Measurements from ENCODE around the gene MINPP1.
"Not testable (repeated sequence)": the region's sequence is repeated elsewhere in the genome, so short reads cannot be mapped to it uniquely, and the experiment has no call there.

The MINPP1 gene

DNA sequence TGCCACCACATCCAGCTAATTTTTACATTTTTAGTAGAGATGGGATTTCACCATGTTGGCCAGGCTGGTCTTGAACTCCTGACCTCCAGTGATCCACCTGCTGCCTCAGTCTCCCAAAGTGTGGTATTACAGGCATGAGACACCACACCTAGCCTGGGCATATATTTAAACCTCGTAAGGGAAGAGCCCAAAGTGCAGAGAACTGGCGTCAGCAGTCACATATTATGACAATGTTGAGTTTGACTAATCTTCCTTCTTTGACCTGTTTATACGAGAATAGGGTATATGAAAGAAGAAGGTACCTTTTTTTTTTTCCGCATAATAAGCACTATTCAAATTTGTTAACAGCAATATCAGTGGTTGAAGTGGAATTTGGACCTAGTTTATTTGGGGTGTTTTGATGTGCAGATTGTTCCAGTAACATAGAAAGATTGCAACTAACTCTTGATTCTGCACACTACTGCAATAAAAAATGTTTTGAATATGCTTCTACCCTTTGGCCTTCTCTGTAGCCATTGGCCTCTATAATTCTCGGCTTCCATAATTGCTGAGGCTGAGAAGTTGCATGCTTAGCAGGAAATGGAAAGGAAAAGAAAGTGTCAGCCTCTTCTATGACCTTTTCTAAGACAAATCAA, 55.9 kb downstream of the MINPP1 start:
- FAIRE-seq = no peak
- no peak for DNase-seq (ENCODE audit: insufficient read length, low spot score)

DNA sequence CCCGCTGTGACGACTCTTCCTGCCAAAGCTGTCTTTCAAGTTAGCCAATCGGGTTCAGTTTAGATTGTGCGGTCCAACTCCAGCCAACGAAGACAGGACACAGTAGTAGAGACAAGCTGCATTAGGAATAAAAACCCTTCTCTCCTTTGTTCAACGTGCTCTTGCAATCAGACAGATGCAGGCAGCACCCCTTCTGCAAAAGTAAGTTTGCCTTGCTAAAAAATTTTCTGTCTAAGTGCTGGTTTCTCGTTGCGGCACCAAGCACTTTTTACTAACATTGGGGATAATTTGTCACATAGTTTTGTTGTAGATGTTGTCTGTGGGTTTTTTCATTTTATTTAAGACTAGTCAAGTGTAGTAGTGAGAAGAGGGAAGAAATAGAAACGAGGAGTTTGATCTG, 58.1 kb downstream of the MINPP1 start:
- FAIRE-seq = no peak

DNA sequence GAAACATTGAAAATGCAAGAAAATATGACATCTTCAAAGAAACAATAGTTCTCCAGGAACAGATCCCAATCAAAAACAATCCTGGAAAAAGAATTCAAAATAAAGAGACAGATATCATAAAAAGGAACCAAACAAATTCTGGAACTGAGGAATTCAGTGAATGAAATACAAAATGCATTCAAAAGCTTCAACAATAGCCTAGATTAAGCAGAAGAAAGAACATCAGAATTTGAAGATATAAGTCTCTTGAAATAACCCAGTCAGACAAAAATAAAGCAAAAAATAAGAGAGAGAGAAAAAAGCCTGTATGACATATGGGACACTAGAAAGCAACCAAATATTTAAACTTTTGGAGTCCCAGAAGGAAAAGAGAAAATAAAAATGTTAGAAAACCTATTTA, 60.3 kb downstream of the MINPP1 start:
- FAIRE-seq = no peak
- DNase-seq (ENCODE audit: insufficient read length, low spot score) = no peak

More for the DNA sequence above, 58.1 kb downstream of the MINPP1 start:
- no peak for DNase-seq (ENCODE audit: insufficient read length, low spot score)

DNA sequence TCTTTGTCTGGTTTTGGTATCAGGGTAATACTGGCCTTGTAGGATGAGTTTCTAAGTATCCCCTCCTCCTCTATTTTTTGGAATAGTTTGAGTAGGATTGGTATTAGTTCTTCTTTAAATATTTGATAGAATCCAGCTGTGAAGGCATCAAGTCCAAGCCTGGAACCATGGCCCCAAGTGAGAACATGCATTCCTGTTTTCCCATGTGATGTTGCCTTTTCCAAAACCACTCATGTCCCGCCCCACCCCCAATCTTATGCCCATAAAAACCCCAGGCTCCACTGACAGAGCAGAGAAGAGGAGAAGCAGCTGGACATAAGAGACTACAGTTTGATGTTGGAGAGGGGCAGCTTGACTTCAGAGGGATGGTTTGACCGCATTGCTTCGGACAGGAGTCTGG, 71.2 kb downstream of the MINPP1 start:
- DNase-seq (ENCODE audit: insufficient read length, low spot score) = no peak
- no peak for FAIRE-seq

DNA sequence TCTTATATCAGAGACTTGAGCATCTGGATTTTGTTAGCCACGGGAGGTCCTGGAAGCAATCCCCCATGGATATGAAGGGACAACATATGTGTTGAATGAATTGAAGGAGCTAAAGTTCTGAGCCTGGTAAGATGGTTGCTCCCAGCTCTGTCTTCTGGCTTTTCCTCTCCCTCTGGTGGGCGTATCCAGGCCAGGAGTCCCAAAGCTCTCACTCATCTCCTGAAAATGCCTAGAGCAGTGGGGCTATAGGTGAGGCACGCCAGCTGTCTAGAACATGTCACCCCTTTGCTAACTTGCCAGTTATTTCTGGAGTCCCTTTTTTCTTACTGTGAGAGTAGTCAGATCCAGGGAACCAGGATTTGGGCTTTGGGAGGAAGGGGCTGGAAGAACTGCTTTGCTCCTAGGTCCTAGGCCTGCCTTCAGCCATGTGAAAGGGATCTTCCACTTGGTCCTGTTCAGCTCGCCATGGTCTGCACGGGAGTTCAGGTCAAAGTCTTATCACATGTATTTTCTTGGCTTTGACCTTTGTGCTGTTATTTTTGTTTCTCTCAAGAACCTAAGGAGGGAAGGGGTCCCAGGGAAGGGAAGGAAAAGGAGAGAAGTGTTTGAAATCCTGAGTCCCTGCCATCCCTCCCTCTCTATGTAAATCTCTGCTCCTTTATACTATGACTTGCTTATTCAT, 73.6 kb downstream of the MINPP1 start:
- no peak for DNase-seq (ENCODE audit: insufficient read length, low spot score)
- FAIRE-seq = no peak

DNA sequence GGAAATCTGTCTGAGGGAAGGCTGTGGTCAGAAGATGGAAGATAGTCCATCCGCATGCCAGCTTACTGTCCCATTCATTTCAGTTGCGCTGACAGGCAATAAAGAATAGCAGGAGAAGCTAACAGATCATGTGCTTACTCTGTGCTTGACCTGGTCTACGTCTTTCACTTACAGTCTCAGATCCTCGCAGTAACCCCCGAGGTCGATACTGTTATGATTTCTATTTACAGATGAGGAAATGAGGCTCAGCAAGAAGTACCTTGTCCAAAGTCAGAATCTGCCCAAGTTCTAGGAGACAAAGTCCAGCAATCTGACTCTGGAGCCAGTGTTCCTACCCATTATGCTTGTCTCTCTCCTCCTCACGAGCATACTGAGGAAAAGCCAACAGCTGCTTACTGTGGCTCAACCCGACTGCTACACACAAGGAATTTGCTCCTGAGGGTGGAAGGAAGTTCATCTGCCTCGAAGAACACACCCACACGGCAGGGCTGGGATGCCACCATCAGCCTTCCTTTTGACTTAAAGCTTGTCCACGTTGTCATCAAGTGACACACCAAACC, 74.2 kb downstream of the MINPP1 start:
- DNase-seq (ENCODE audit: insufficient read length, low spot score) = no peak
- FAIRE-seq = peak; percentile 88

DNA sequence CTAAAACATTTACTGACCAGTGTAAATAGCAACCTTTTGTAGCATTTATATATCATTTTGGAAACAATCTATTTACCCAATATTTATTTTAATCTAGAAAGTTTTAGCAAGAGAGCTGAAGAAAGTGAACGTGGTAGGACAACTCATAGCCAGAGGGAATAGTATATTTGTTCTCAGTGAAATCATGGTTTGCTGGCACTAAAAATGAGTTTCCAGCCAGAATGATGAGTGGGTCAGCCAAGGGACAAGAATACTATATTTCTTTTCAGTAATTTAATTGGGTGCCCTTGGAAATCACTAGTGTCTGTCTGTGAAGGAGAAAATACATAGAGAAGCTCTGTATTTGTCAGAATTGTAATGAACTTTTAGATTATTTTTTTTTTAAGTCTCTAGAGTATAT, 74.9 kb downstream of the MINPP1 start:
- FAIRE-seq = no peak
- no peak for DNase-seq (ENCODE audit: insufficient read length, low spot score)

DNA sequence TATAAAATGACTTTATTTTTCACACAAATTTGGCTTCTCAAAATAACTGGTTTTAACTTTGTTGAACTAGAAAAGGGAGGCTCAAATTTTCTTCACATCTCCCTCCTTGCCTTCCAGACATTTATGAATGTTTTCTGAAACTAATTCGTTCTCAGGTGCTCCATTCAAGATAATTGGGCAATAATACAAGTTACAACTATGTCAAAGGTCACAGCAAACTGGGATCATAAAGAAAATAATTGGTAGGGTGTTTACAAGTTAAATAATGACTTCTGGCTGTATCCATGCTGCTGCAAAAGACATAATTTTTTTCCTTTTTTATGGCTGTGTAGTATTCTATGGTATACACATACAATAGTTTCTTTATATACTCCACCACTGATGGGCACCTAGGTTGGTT, 75.3 kb downstream of the MINPP1 start:
- DNase-seq (ENCODE audit: insufficient read length, low spot score) (no peak), FAIRE-seq (no peak)

DNA sequence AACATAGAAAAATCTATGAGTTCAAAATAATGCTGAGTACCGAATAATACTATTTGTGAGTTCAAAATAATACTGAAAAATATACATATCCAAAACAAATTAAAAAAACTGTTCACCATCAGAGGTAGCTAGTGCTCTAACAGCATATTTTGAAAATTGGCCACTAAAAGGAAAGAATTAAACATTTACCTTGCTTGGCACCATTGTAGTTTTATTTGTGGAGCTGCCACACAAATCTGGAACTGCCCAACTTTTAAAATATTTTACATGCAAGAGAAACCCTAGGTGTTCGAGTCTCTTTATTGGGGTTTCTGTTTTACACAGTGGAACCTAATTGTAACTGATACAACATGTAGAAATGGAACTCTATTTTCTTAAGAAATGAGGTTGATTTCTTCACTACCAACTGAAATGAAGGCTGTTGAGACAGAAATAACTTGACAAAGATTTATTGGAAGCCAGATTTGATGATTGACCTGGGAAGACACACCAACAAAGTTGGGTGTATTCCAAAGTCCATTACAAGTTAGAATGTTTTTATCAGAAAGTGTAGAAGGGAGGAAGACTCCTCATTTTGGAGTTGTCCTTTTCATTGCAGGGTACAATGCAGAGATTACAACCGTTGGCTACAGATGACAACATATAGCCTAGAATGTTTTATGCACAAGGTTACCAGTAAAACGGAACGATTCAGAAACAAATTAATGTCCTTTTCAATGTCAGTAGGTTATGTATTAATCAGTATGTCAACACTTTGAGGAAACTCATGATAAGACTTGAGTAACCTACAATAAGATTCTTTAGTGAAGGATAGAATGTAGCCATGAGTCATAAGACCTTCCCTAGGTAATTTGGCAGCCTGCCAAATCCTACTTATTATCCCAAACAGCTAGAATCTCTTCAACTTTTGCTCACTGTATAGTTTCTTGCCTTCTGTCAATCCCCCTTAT, 81.1 kb downstream of the MINPP1 start:
- FAIRE-seq (no peak), DNase-seq (ENCODE audit: insufficient read length, low spot score) (peak; percentile 36)

DNA sequence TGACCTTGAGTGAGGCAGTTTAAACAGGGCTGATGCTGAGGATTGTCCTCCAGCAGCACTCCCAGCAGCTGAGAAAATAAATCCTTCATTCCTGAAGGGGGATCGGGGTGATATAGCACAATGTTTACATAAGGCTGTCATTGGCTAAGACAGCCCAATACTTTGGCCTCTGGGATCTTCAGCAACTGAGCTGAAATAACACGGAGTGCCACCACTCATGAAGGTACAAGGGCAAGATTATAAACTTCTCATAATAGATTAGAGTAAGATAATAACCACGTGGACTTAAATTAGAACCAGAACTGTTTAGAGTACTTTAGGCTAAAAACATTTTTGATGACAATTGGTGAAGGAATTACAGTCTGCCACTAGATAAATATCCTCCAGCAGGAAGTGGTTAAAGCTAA, 85.0 kb downstream of the MINPP1 start:
- DNase-seq (ENCODE audit: insufficient read length, low spot score) (no peak), FAIRE-seq (no peak)

DNA sequence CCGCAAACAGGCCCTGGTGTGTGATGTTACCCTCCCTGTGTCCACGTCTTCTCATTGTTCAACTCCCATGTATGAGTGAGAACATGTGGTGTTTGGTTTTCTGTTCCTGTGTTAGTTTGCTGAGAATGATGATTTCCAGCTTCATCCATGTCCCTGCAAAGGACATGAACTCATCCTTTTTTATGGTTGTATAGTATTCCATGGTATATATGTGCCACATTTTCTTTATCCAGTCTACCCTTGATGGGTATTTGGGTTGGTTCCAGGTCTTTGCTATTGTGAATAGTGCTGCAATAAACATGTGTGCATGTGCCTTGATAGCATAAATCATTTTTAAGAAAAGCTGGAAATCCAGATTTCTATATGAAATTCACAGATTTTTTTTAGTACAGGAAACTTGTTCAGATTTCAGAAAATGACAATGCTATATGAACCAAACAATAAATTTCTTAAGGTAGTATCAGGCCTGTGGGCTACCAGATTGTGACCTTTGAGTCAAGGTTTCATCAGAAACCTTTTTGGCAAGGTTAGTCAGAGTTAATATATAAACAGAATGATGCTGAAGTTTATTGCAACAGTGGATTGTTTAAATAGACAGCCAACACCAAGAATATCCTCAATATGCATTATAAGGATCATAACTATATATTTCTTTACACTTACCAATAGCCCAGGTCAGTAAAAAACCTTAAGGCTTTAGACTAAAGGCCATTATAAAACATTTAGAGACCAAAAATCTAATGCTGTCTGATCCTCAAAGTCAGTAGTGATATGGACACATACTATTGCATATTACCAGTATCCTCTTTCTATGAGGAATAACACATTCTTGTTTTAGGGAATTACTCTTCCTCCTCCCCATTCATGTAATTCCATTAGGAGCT, 86.3 kb downstream of the MINPP1 start:
- FAIRE-seq = no peak
- no peak for DNase-seq (ENCODE audit: insufficient read length, low spot score)

DNA sequence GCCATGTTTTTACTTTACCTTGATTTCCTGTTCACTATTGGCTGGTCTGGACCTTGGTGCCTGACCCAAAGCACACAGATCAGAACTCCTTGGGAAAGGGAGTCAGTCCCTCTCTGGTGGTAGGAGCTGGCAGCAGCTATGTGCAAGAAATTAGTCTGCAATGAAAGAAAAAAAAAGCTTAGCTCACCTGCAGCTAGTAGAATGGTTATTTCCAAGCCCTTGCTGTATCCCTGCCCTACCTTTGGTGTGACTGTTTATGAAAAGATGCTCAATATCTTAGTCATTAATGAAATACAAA, 86.8 kb downstream of the MINPP1 start:
- no peak for FAIRE-seq
- DNase-seq (ENCODE audit: insufficient read length, low spot score) = no peak

DNA sequence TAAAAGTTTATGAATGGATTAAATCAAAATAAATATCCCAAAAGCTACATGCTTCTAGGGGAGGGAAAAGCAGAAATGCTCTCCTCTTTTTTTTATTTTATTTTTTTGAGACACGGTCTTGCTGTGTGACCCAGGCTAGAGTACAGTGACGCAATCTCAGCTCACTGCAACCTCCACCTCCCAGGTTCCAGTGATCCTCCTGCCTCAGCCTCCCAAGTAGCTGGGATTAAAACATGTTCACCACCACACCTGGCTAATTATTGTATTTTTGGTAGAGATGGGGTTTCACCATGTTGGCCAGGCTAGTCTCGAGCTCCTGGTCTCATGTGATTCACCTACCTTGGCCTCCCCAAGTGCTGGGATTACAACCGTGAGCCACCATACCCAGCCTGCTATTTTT, 88.2 kb downstream of the MINPP1 start:
- not testable (repeated sequence) for FAIRE-seq; DNase-seq (ENCODE audit: insufficient read length, low spot score)

DNA sequence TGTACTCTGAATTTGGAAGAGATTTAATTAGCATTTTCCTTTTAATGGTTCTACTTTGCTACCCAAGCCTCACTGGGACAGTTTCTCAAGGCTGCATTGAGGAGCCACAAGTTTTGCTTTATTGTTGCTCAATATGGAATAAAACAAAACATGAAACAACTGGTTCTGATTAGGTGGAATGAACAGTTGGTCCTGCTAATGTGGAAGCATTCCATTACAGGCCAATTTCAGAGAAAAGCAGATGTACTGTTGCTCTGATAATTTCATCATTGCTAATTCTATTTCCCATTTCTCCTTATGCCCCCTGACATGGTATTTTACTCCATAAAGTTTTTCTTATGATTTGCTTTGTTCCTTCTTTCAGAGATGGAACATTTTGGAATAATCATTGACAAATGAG, 89.0 kb downstream of the MINPP1 start:
- no peak for DNase-seq (ENCODE audit: insufficient read length, low spot score)
- no peak for FAIRE-seq

DNA sequence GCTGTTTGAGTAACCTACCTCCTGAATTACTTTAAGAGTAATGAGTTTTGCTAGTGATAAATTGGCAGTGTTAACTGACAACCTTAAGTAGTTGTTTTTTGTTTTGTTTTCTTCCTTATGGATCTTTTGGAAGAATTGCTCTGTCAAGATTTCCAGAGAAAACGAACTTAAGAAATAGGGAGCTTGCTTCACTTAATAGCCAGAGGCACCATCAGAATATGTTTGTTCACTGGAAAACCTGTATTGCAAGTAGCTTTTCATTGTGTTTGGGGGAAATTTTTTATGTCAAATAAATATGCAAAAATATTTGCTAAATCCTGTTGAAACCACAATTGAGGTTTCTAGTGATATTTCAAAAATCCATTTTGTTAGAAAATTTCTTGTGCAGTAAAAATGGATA, 89.5 kb downstream of the MINPP1 start:
- DNase-seq (ENCODE audit: insufficient read length, low spot score) (no peak), FAIRE-seq (no peak)

DNA sequence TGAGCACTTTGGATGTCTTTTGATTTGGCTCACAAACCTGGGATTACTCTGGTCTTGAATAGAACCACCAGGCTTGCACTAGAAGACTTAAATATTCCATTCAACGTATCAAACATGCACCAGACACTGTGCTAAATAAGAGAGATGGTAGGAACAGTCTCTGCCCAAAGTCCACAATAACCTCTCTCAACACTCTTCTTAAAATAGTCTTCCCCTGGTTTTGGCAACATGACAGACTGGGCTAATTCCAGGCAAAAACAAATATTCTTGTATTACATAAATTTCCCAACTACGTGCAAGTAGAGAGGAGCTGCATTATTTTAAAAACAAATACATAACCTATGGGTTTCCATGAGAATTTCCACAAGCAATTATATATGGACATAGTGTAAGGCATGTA, 90.2 kb downstream of the MINPP1 start:
- FAIRE-seq (no peak), DNase-seq (ENCODE audit: insufficient read length, low spot score) (no peak)

DNA sequence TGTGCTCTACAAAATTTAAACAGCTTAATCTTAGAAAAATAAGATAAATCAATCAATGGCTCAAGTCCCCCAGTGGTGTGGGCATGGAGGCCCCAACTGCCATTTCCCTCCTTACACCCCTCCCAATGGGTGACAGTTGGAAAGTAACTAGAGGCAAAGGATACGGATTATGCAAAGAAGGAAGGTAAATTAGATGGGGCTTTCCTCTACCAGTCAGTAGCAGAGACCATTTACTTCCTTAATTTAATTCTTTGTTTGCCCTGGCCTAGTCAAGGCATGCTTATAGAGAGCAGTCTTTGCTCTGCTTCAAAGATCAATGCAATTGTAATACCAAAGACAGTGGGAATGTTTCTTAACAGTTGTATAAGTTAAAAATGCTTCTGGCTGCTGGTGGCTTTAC, 91.7 kb downstream of the MINPP1 start:
- DNase-seq (ENCODE audit: insufficient read length, low spot score) (no peak), FAIRE-seq (no peak)

DNA sequence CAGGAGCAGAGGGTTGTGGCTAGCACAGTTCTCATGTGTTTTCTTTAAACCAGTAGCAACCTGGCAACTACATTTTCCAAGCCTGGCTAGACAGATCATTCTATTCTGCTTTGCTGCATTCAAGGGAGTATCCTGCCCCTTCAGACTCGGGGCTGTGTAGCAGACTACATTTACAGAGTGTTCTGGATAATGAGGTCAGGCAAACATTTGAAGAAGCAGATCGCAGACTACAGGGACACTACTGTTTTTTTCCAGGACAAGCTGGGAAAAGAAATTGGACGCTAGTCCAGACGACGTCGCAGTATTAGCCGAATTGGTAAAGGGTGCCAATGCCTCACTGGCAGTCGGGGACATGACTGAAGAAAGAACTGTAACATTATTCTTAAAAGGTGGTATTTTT, 94.0 kb downstream of the MINPP1 start:
- DNase-seq (ENCODE audit: insufficient read length, low spot score) = no peak
- FAIRE-seq = no peak

DNA sequence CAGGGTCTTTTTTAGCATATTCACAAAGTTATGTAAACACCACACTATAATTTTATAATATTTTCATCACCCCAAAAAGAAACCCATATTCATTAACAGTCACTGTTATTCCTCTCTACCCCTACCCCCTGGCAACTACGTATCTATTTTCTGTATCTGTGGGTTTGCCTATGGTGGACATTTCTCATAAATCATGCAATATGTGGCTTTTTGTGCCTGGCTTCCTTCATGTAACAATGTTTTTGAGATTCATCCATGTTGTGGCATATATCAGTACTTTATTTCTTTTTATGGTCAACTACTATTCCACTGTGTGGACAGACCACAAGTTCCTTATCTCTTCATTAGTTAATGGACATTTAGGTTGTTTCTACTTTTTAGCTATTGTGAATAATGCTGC, 95.9 kb downstream of the MINPP1 start:
- FAIRE-seq = no peak
- no peak for DNase-seq (ENCODE audit: insufficient read length, low spot score)

Measured in HTR-8/SVneo (cell line).